NCI-H748 treated with DMSO at 0.1 percent for 48 hours (cell line): Measurements from ENCODE around the gene UBE2E2.
A peak's percentile ranks its signal among the peaks of the same experiment; 100 is the strongest.

ENCODE experiments used
- DNase-seq: peaks from one replicate; lab custom pipeline; 2025; lab: John Stamatoyannopoulos, UW

UBE2E2 gene

GRCh38 chr3:23277688-23278087 lies 74.6 kb downstream of the UBE2E2 start:
- peak; percentile 31 for DNase-seq

GRCh38 chr3:23283625-23284024 lies 80.5 kb downstream of the UBE2E2 start:
- DNase-seq: no peak

GRCh38 chr3:23288286-23288685 lies 85.2 kb downstream of the UBE2E2 start:
- DNase-seq: no peak

GRCh38 chr3:23288715-23289114 lies 85.6 kb downstream of the UBE2E2 start:
- no peak for DNase-seq

GRCh38 chr3:23292432-23292831 lies 89.3 kb downstream of the UBE2E2 start:
- no peak for DNase-seq

- no peak for DNase-seq
Measured at GRCh38 chr3:23294770-23295387, 91.8 kb downstream of the UBE2E2 start.

GRCh38 chr3:23301819-23302218 lies 98.7 kb downstream of the UBE2E2 start:
- DNase-seq: no peak

- no peak for DNase-seq
Measured at GRCh38 chr3:23302271-23302670, 99.1 kb downstream of the UBE2E2 start.

- DNase-seq: no peak
Measured at GRCh38 chr3:23303601-23304217, 100.6 kb downstream of the UBE2E2 start.

GRCh38 chr3:23304424-23304823 lies 101.3 kb downstream of the UBE2E2 start:
- no peak for DNase-seq

GRCh38 chr3:23308986-23309625 lies 106.0 kb downstream of the UBE2E2 start:
- no peak for DNase-seq

- DNase-seq: no peak
Measured at GRCh38 chr3:23312866-23313265, 109.7 kb downstream of the UBE2E2 start.

- DNase-seq: no peak
Measured at GRCh38 chr3:23314981-23315762, 112.0 kb downstream of the UBE2E2 start.

- DNase-seq: no peak
Measured at GRCh38 chr3:23316924-23317323, 113.8 kb downstream of the UBE2E2 start.

- DNase-seq: no peak
Measured at GRCh38 chr3:23319366-23320312, 116.5 kb downstream of the UBE2E2 start.

- no peak for DNase-seq
Measured at GRCh38 chr3:23320586-23321570, 117.8 kb downstream of the UBE2E2 start.

GRCh38 chr3:23324745-23325144 lies 121.6 kb downstream of the UBE2E2 start:
- no peak for DNase-seq

GRCh38 chr3:23325466-23326065 lies 122.4 kb downstream of the UBE2E2 start:
- no peak for DNase-seq

GRCh38 chr3:23329471-23330105 lies 126.5 kb downstream of the UBE2E2 start:
- no peak for DNase-seq
